H1 (cell line): Measurements from ENCODE around the gene ADGRB3. TPM values are rescaled to one million over a fixed set of nuclear protein-coding genes. Genes with fewer than 3 reads are reported as not detected.

Experiments
- CTCF ChIA-PET: fragments of 300-600 bp; sonication (Branson Sonifier 250); formaldehyde crosslinking; loops from one replicate; lab custom pipeline; 2021; ENCODE audit not compliant: partially characterized antibody; lab: Charles Lee
- POLR2A ChIA-PET: fragments of 300-600 bp; sonication (Branson Sonifier 250); formaldehyde crosslinking; loops from one replicate; lab custom pipeline; 2021; ENCODE audit warnings: inconsistent platforms; ENCODE audit not compliant: partially characterized antibody; lab: Charles Lee
- DNase-seq, 2 experiments: peaks; one replicate each; pipeline versions ENCODE4 v3.0.0 to v3.0.0-alpha.2; 2010 to 2022; ENCODE audit warnings: low spot score in 2 of 2, low read depth in 1 of 2, mixed read lengths in 1 of 2
- FAIRE-seq: peaks from 2 replicates; lab custom pipeline; 2011; peaks lifted over from hg19 to GRCh38; lab: Jason Lieb, UNC
- H2AFZ ChIP-seq: 2 replicates; pipeline ENCODE4 v1.8.1; 2012; ENCODE audit warnings: low read length, inconsistent platforms
- H2AK5ac ChIP-seq: 2 replicates; pipeline ENCODE4 v1.6.1; 2013; ENCODE audit warnings: low read depth, low read length
- H2BK120ac ChIP-seq: replicated peaks from 2 replicates; pipeline ENCODE3; 2013; ENCODE audit warnings: low read depth, low read length, inconsistent platforms
- H2BK12ac ChIP-seq: 2 replicates; pipeline ENCODE4 v1.6.1; 2013; ENCODE audit warnings: low read depth, low read length
- H2BK15ac ChIP-seq: 2 replicates; pipeline ENCODE4 v1.6.1; 2013; ENCODE audit warnings: low read length
- H2BK20ac ChIP-seq: 2 replicates; pipeline ENCODE4 v1.6.1; 2013; ENCODE audit warnings: low read length
- H2BK5ac ChIP-seq: 2 replicates; pipeline ENCODE4 v1.6.1; 2013; ENCODE audit warnings: low read depth, low read length
- H3K14ac ChIP-seq: 2 replicates; pipeline ENCODE4 v1.6.1; 2013; ENCODE audit warnings: inconsistent platforms; ENCODE audit not compliant: insufficient read length
- H3K18ac ChIP-seq: 2 replicates; pipeline ENCODE4 v1.6.1; 2013; ENCODE audit warnings: low read length; ENCODE audit errors: extremely low read depth
- H3K23ac ChIP-seq: 2 replicates; pipeline ENCODE4 v1.6.1; 2013; ENCODE audit warnings: inconsistent platforms; ENCODE audit not compliant: insufficient read length
- H3K23me2 ChIP-seq: 2 replicates; pipeline ENCODE4 v1.6.1; 2013; ENCODE audit warnings: low read depth, low read length
- H3K27ac ChIP-seq: 2 replicates; pipeline ENCODE4 v1.6.1; 2011; ENCODE audit warnings: low read depth, low read length, inconsistent platforms
- H3K27me3 ChIP-seq, 4 experiments: replicated peaks in 1 of 4; 1 replicate in 1 of 4; 2 replicates in 3 of 4; pipeline versions ENCODE4 v1.6.1 to v1.8.1; 2011 to 2013; ENCODE audit warnings: low read length in 3 of 4, mild to moderate bottlenecking in 3 of 4, inconsistent platforms in 2 of 4, mixed read lengths in 2 of 4, moderate library complexity in 1 of 4; ENCODE audit not compliant: control insufficient read depth in 3 of 4, insufficient read depth in 3 of 4; ENCODE audit errors: extremely low read depth in 1 of 4
- H3K36me3 ChIP-seq, 4 experiments: 2 replicates each; pipeline versions ENCODE4 v1.6.1 to v1.8.1; 2011 to 2013; ENCODE audit warnings: mild to moderate bottlenecking in 4 of 4, low read length in 3 of 4, moderate library complexity in 2 of 4, control low read depth in 1 of 4, inconsistent platforms in 1 of 4; ENCODE audit not compliant: insufficient read depth in 4 of 4, control insufficient read depth in 2 of 4
- H3K4ac ChIP-seq: replicated peaks from 2 replicates; pipeline ENCODE3; 2013; ENCODE audit warnings: low read length, low read depth, mixed read lengths, inconsistent platforms; ENCODE audit not compliant: insufficient read length
- H3K4me1 ChIP-seq, 4 experiments: replicated peaks in 1 of 4; 1 replicate in 1 of 4; 2 replicates in 3 of 4; pipeline versions ENCODE4 v1.6.1 to v1.8.1; 2011 to 2013; ENCODE audit warnings: low read length in 3 of 4, inconsistent platforms in 2 of 4, mixed read lengths in 1 of 4; ENCODE audit not compliant: insufficient read depth in 4 of 4, control insufficient read depth in 3 of 4
- H3K4me2 ChIP-seq, 2 experiments: 2 replicates each; pipeline versions ENCODE4 v1.6.1 to v1.8.1; 2011 to 2013; ENCODE audit warnings: low read depth in 2 of 2, low read length in 2 of 2, control low read depth in 1 of 2, inconsistent platforms in 1 of 2, mild to moderate bottlenecking in 1 of 2; ENCODE audit not compliant: insufficient read depth in 1 of 2
- H3K4me3 ChIP-seq, 4 experiments: fragments of 200-600, 300-600 bp in 1 of 4; sonication (generic), shearing (Covaris generic), sonication (Bioruptor Twin) in 1 of 4; 2 replicates each; pipeline versions ENCODE4 v1.5.1 to v1.8.1; 2011 to 2016; ENCODE audit warnings: low read length in 4 of 4, low read depth in 3 of 4, control low read depth in 2 of 4, inconsistent platforms in 2 of 4, mild to moderate bottlenecking in 2 of 4, mixed read lengths in 1 of 4, moderate library complexity in 1 of 4; ENCODE audit not compliant: insufficient read depth in 2 of 4; ENCODE audit errors: extremely low read depth in 1 of 4
- H3K56ac ChIP-seq: replicated peaks from 2 replicates; pipeline ENCODE3; 2013; ENCODE audit warnings: low read depth, mild to moderate bottlenecking, mixed read lengths, low read length, inconsistent platforms; ENCODE audit not compliant: insufficient read length
- H3K79me1 ChIP-seq: 2 replicates; pipeline ENCODE4 v1.6.1; 2013; ENCODE audit warnings: low read depth, low read length, control low read depth
- H3K79me2 ChIP-seq, 2 experiments: 2 replicates each; pipeline versions ENCODE4 v1.6.1 to v1.8.1; 2012 to 2013; ENCODE audit warnings: low read length in 2 of 2, mild to moderate bottlenecking in 2 of 2, inconsistent platforms in 1 of 2; ENCODE audit not compliant: insufficient read depth in 2 of 2, control insufficient read depth in 1 of 2
- H3K9ac ChIP-seq, 4 experiments: replicated peaks in 1 of 4; 1 replicate in 1 of 4; 2 replicates in 3 of 4; pipeline versions ENCODE4 v1.6.1 to v1.8.1; 2011 to 2013; ENCODE audit warnings: low read depth in 3 of 4, low read length in 3 of 4, control low read depth in 2 of 4, mild to moderate bottlenecking in 2 of 4, moderate library complexity in 2 of 4, inconsistent platforms in 1 of 4; ENCODE audit errors: extremely low read depth in 1 of 4
- H3K9me3 ChIP-seq, 2 experiments: 2 replicates each; pipeline versions ENCODE4 v1.6.1 to v1.8.1; 2012 to 2013; ENCODE audit warnings: mild to moderate bottlenecking in 2 of 2, moderate library complexity in 2 of 2, control low read depth in 1 of 2, inconsistent platforms in 1 of 2, low read depth in 1 of 2, low read length in 1 of 2, mixed read lengths in 1 of 2; ENCODE audit not compliant: insufficient read depth in 2 of 2
- H4K20me1 ChIP-seq, 2 experiments: replicated peaks in 1 of 2; 2 replicates each; pipeline versions ENCODE3 to v1.8.1; 2011 to 2013; ENCODE audit warnings: inconsistent platforms in 2 of 2, low read length in 2 of 2, mild to moderate bottlenecking in 1 of 2; ENCODE audit not compliant: insufficient read depth in 2 of 2, control insufficient read depth in 1 of 2
- H4K5ac ChIP-seq: 2 replicates; pipeline ENCODE4 v1.6.1; 2013; ENCODE audit warnings: low read length, low read depth, mixed read lengths, inconsistent platforms; ENCODE audit not compliant: insufficient read length
- H4K8ac ChIP-seq: 2 replicates; pipeline ENCODE4 v1.8.0; 2013; ENCODE audit warnings: mild to moderate bottlenecking, moderate library complexity, low read length, inconsistent platforms; ENCODE audit not compliant: insufficient read depth; ENCODE audit errors: extremely low read depth
- H4K91ac ChIP-seq: replicated peaks from 2 replicates; pipeline ENCODE3; 2013; ENCODE audit warnings: low read length, mixed read lengths, inconsistent platforms; ENCODE audit not compliant: insufficient read length
- ATF2 ChIP-seq: IDR thresholded peaks from 2 replicates; pipeline ENCODE4 v1.6.1; 2012; ENCODE audit warnings: low read length, inconsistent platforms
- CHD1 ChIP-seq: IDR thresholded peaks from 2 replicates; pipeline ENCODE4 v1.6.1; 2012; ENCODE audit warnings: low read depth, low read length, improper control_type of control experiment
- CREB1 ChIP-seq: IDR thresholded peaks from 2 replicates; pipeline ENCODE4 v1.6.1; 2012; ENCODE audit warnings: inconsistent platforms
- EGR1 ChIP-seq: IDR thresholded peaks from 2 replicates; pipeline ENCODE4 v1.6.1; 2011; ENCODE audit warnings: low read depth, low read length, borderline replicate concordance
- EP300 ChIP-seq, 2 experiments: IDR thresholded peaks; 1 replicate in 1 of 2; 2 replicates in 1 of 2; pipeline ENCODE4 v1.6.1; 2011 to 2012; ENCODE audit warnings: low read depth in 2 of 2, low read length in 2 of 2, mild to moderate bottlenecking in 2 of 2, borderline replicate concordance in 1 of 2, inconsistent platforms in 1 of 2, moderate library complexity in 1 of 2
- GTF2F1 ChIP-seq: IDR thresholded peaks from 2 replicates; pipeline ENCODE4 v1.6.1; 2012; ENCODE audit warnings: low read depth, low read length, improper control_type of control experiment, borderline replicate concordance
- HDAC6 ChIP-seq: IDR thresholded peaks from one replicate; pipeline ENCODE4 v1.7.1; 2012; ENCODE audit warnings: low read depth, mild to moderate bottlenecking, inconsistent platforms, low read length, moderate library complexity
- POLR2A ChIP-seq, 2 experiments: IDR thresholded peaks; 1 replicate in 1 of 2; 2 replicates in 1 of 2; pipeline ENCODE4 v1.6.1; 2011; ENCODE audit warnings: low read depth in 2 of 2, low read length in 2 of 2, mild to moderate bottlenecking in 2 of 2; ENCODE audit errors: control extremely low read depth in 1 of 2
- RNF2 ChIP-seq: fragments of 200-900, 300-1000 bp; sonication (generic); IDR thresholded peaks from 2 replicates; pipeline ENCODE4 v1.7.1; 2016; ENCODE audit warnings: borderline replicate concordance, low read depth, mild to moderate bottlenecking, antibody characterized with exemption, low read length; ENCODE audit not compliant: poor library complexity, severe bottlenecking; ENCODE audit errors: missing control alignments
- SP4 ChIP-seq: IDR thresholded peaks from 2 replicates; pipeline ENCODE4 v1.6.1; 2012; ENCODE audit warnings: low read length, inconsistent platforms
- SRF ChIP-seq: IDR thresholded peaks from 2 replicates; pipeline ENCODE4 v1.6.1; 2011; ENCODE audit warnings: mild to moderate bottlenecking, low read depth, low read length, moderate library complexity
- USF2 ChIP-seq: IDR thresholded peaks from 2 replicates; pipeline ENCODE4 v1.6.1; 2011; ENCODE audit warnings: low read length, improper control_type of control experiment
- WGBS, 2 experiments: shearing (Covaris generic) in 1 of 2; methylation state at CpG; one replicate each; pipeline versions ENCODE4 v1.1.6 to v1.1.7; 2013 to 2015; ENCODE audit warnings: low lambda C conversion rate in 2 of 2, mixed read lengths in 2 of 2, inconsistent platforms in 1 of 2, low coverage in 1 of 2, missing lambda C conversion rate in 1 of 2; ENCODE audit not compliant: insufficient replicate concordance in 2 of 2, insufficient coverage in 1 of 2, insufficient read length in 1 of 2; ENCODE audit errors: extremely low coverage in 1 of 2, missing lambda C conversion rate in 1 of 2; 5-methylcytosine and 5-hydroxymethylcytosine counted together
- polyA plus RNA-seq, 7 experiments: library from polyadenylated mRNA; depleted of rRNA in 3 of 7; stranded (reverse) in 5 of 7; unstranded in 2 of 7; fragments of >200 nt in 5 of 7; fragments of 200-250 nt in 2 of 7; gene quantifications; 1 replicate in 5 of 7; 2 replicates in 1 of 7; 4 replicates in 1 of 7; pipeline versions ENCODE4 v1.2.1 to v1.2.3, GENCODE V29; 2011 to 2013; ENCODE audit warnings: missing spikeins in 2 of 7, mixed read lengths in 2 of 7
- total RNA-seq: library from RNA; stranded (reverse); fragmentation: NEBNext Ultra II Directional; extraction: Animal tissue kit (Norgen Biotek cat#: 25700); gene quantifications from 2 replicates; pipeline ENCODE4 v1.2.1, GENCODE V29; 2021

ADGRB3 gene
- total and polyA plus RNA-seq, 2 of the 8 experiments (the other 6 are each of a cell fraction or from before 2014, with no cell fraction given) = 0.35 to 1.2 TPM

GRCh38 chr6:69285054-69285453 is 650.0 kb downstream of the ADGRB3 start:
- Histone ChIP-seq H3K27ac (no peak overlapping the region), H2BK20ac (no peak overlapping the region), H2AK5ac (no peak overlapping the region), H3K14ac (no peak overlapping the region), H3K4me3 (no peak overlapping the region), H3K27me3 (no peaks in the 10 kb centered on the region), H2BK15ac (no peak overlapping the region), H3K4ac (no peak overlapping the region), H3K79me1 (no peaks in the 10 kb centered on the region), H3K56ac (no peak overlapping the region), H4K5ac (no peak overlapping the region), H2BK120ac (no peak overlapping the region), H3K23ac (no peak overlapping the region), H4K8ac (no peak overlapping the region), H2BK5ac (no peak overlapping the region), H2AFZ (no peak overlapping the region), H3K36me3 (no peaks in the 10 kb centered on the region), H2BK12ac (no peak overlapping the region), H4K91ac (no peak overlapping the region), H3K4me2 (no peak overlapping the region), H3K79me2 (no peaks in the 10 kb centered on the region), H3K9me3 (no peaks in the 10 kb centered on the region), H4K20me1 (no peaks in the 10 kb centered on the region), H3K18ac (no peak overlapping the region), H3K9ac (no peak overlapping the region), H3K4me1 (peaks cover 0 to 7% (median 0%) of the 10 kb centered on the region in 4 experiments; a peak in 2 of 7 replicates), H3K23me2 (no peaks in the 10 kb centered on the region)
- CTCF ChIA-PET = no interaction called here
- FAIRE-seq (no peak), DNase-seq (no peak)
- POLR2A ChIA-PET = no interaction called here
- WGBS, 2 experiments = 88% methylated on average over 2 of the region's 2 CpGs; no CpG with 5 or more reads in 1 of the 2 experiments
- TF ChIP-seq USF2 (no peak), GTF2F1 (no peak), EGR1 (no peak), CHD1 (no peak), ATF2 (no peak), SP4 (no peak), POLR2A (IDR thresholded peaks at IDR 0.05; ENCODE audit: control extremely low read depth in 1 of 2, low read depth in 2 of 2, low read length in 2 of 2) (no peak), EP300 (IDR thresholded peaks at IDR 0.05; ENCODE audit: borderline replicate concordance in 1 of 2, low read depth in 2 of 2, low read length in 2 of 2) (no peak), HDAC6 (no peak), CREB1 (no peak), SRF (no peak), RNF2 (no peak)
